Measurements from ENCODE around the gene TRIM29.

The TRIM29 gene

DNA sequence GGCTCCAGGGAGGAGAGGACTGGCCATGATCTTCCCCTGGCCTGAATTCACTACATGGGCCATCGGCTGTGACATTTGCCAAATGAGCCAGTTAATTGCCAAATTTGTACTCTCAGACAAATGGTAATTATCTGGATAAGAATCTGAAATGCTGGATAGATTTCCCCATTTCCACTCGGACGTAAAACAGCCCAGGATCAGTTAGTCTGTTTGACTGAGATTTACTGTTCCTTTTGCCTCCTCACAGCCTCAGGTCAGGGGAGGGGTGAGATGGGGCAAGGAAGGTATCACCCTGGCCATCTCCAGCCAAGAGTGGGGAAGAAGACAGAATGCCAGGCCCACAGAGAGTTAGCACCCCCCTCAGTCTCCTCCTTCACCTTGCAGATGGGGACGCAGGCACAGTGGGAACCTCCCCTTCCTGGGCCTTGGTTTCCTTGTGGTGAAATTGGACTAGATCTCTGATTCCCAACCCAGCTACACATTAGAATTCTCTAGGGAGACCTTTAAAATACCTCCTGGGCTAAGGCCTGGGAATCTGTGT, 5.2 kb downstream of the TRIM29 start:
- H3K4me3 ChIP-seq (ENCODE audit: control insufficient read depth, low read depth, low read length), result no peak overlapping the region
- no peak for DNase-seq (ENCODE audit: low read depth)
- TF ChIP-seq, protein P1, sequence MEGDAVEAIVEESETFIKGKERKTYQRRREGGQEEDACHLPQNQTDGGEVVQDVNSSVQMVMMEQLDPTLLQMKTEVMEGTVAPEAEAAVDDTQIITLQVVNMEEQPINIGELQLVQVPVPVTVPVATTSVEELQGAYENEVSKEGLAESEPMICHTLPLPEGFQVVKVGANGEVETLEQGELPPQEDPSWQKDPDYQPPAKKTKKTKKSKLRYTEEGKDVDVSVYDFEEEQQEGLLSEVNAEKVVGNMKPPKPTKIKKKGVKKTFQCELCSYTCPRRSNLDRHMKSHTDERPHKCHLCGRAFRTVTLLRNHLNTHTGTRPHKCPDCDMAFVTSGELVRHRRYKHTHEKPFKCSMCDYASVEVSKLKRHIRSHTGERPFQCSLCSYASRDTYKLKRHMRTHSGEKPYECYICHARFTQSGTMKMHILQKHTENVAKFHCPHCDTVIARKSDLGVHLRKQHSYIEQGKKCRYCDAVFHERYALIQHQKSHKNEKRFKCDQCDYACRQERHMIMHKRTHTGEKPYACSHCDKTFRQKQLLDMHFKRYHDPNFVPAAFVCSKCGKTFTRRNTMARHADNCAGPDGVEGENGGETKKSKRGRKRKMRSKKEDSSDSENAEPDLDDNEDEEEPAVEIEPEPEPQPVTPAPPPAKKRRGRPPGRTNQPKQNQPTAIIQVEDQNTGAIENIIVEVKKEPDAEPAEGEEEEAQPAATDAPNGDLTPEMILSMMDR (conservative IDR thresholded peaks at IDR 0.05; ENCODE audit: control insufficient read depth, insufficient read depth, low read depth, low read length), result no peak

DNA sequence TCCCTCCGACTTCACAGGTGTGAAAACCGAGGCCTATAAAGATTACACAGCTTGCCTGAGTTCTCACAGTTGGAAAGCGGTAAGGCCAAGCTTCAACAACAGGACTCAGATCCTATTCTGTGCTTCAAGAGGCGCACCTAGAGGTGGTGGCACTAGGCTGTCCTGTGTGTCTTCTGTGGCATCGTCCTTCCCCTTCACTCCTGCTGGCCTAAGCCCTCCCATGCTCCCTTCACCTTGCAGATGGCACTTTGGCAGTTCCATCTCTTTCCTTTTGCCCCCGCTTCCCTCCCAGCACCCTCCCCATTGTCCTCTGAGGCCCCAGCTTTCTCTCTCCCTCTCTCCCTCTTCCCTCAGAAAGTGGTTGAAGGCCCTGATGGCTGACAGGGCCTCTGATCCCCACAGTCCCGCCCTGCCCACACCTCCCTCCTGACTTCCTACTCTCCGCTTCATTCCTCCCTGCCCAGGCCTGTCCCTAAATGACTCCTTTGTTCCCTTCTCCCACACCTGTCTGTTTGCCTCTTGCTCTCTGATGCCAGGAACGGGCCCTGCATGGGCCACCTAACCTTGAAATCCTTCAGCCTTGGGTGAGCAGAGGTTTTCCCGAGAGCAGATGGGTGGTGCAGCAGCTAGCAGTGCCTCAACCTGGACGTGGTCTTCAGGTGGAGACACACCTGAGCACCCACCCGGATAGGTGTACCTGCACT, 5.8 kb downstream of the TRIM29 start:
- H3K4me3 ChIP-seq (ENCODE audit: control insufficient read depth, low read depth, low read length), result no peak overlapping the region
- TF ChIP-seq, protein P1 (conservative IDR thresholded peaks at IDR 0.05; ENCODE audit: control insufficient read depth, insufficient read depth, low read depth, low read length), result no peak
- DNase-seq (ENCODE audit: low read depth), result no peak

DNA sequence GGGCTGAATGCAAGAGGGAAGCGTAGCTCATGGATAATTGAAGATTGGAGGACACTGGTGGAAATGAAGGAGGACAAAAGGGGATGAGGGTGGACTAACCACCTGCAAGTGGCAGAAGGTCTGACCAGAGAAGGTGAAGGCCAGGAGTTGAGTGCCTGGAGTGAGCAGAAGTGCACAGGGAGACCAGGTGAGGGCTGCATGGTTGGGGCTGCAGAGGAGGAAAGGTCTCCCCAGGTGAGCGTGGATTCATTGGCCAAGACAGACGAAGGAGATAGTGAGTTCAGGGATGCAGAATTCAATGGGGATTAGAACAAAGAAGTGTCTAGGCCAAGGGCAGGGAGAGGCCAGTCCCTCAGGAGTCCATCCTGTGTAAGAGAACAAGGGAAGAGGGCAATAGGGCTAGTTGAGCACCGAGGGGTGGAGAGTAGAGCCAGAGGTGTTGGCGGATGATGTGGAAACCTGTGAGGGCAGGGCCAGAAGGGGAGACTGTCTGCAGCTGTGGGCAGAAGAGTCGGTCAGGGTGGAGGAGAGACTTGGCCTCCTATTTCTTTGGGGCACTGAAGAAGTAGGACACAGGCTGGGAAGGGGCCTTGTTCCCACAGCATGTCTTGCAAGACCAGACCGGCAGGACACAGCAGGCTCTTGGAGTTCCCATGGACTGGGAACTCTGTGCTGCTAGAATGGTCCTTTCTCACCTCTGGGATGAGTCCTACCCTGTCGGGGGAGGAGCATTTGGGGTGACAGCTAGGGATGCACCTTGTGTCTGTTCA, 6.7 kb downstream of the TRIM29 start:
- no peak for DNase-seq (ENCODE audit: low read depth)
- TF ChIP-seq, protein P1 (conservative IDR thresholded peaks at IDR 0.05; ENCODE audit: control insufficient read depth, insufficient read depth, low read depth, low read length), result no peak

DNA sequence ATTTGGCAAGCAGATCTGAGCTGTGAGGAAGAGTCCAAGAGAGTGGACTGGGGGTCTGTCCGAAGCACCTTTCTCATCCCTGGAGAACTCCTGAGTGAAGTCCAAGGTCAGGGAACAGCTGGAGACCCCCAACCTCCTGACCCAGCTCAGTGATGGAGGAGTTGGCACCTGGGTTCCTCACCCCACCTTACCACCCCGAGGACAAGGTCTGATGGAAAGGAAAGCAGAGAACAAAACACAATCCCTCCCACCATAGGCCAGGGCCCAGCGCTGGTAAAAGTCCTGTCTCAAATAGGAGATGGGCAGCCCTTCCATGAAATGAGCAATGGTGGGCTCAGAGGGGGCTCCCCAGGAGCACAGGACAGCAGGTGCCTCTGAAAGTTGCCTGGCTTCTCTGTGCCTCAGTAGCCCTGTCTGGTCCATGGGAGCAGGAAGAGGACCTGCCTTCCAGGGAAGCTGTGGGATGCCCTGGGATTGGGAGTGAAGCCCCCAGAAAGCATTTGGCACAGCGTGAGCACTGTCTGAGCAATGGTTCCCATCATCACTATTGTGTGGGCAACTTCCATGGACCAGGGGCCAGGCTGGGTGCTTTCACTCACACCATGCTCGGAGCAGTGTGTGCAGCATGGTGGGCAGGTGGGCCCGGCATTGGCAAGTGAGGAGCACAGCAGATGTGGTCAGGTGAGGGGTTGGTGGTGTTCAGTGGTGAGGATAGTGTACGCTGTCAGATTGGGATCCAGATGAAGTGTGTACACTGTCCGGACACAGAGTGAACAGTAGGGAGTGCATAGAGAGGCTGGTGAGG, 7.5 kb downstream of the TRIM29 start:
- H3K4me3 ChIP-seq (ENCODE audit: control insufficient read depth, low read depth, low read length), result no peak overlapping the region
- no peak for DNase-seq (ENCODE audit: low read depth)
- TF ChIP-seq, protein P1 (conservative IDR thresholded peaks at IDR 0.05; ENCODE audit: control insufficient read depth, insufficient read depth, low read depth, low read length), result no peak

More for the DNA sequence above, 6.7 kb downstream of the TRIM29 start:
- no peak overlapping the region for H3K4me3 ChIP-seq (ENCODE audit: control insufficient read depth, low read depth, low read length)

DNA sequence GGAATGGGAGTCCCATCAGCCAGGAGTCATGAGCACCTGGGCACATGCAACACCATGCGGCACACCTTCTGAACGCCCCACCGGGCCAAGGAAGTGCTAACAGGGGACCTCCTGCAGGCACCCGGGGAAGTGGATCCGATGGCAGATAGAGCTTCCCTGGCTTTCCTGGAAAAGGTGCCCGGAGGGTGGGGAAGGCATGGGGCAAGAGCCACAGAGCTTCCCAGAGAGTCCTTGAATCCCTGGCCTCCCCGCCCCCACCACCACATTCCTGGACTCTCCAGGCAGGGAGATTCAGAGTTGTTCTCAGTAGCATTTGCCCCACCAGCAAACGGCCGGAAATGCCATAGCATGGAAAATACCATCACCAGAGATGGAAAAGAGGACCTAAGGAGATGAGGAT, 8.3 kb downstream of the TRIM29 start:
- TF ChIP-seq, protein P1 (conservative IDR thresholded peaks at IDR 0.05; ENCODE audit: control insufficient read depth, insufficient read depth, low read depth, low read length), result no peak
- no peak overlapping the region for H3K4me3 ChIP-seq (ENCODE audit: control insufficient read depth, low read depth, low read length)
- DNase-seq (ENCODE audit: low read depth), result no peak

DNA sequence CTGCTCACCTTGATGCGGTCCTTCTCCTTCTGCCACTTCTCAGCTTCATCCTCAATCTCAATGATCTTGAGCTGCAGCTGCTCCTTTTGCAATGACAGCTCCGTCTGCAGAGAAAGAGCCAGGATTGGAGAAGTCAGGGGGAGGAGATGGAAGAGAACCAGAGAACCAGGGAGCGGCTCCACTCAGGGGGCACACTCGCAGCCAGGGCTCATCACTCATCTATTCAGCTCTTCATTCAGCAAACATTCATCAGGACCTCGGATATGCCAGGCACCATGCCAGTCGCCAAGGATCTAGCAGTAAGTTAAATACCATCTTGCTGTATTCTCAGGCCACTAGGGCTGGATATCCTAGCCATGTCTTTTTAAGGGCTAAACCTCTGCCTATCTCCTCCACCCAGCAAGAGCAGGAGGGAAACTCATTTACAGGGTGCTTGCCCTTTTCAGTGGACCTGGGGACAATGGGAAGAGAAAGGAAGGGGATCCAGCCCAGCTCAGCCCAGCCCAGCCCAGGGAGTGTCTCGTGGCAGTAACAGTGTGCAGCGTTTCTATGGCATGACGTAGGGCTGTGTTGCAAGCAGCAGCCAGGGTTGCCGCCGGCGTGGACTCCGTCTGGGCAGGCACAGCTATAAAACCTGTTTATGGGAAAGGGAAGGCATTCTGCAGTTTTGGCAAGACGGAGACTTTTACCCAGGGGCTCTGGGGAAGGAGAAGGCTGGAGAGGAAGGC, 9.4 kb downstream of the TRIM29 start:
- no peak overlapping the region for H3K4me3 ChIP-seq (ENCODE audit: control insufficient read depth, low read depth, low read length)
- DNase-seq (ENCODE audit: low read depth), result peak; percentile 28

More for the DNA sequence above, 9.4 kb downstream of the TRIM29 start:
- TF ChIP-seq, protein P1 (conservative IDR thresholded peaks at IDR 0.05; ENCODE audit: control insufficient read depth, insufficient read depth, low read depth, low read length), result no peak

All from fibroblast of mammary gland (primary cell).